HCT116 (cell line): Measurements from ENCODE around the gene GPR12. TPM values are rescaled to one million over a fixed set of nuclear protein-coding genes. Genes with fewer than 3 reads are reported as not detected.

Source experiments
- ATAC-seq: fragments of 200-7000 bp; cut with Tn5 transposase; 2 replicates; pipeline ENCODE4 v1.9.1; 2020; ENCODE audit warnings: mild to moderate bottlenecking, moderate library complexity
- BruUV-seq: library from RNA; stranded (reverse); fragments of 400-500 nt; replicated peaks from 2 replicates; lab custom pipeline; 2021; lab: Mats Ljungman, UMichigan
- CTCF ChIA-PET: fragments of 300-600 bp; sonication (Branson Sonifier 250); formaldehyde crosslinking; loops from one replicate; lab custom pipeline; 2021; ENCODE audit warnings: antibody characterized with exemption; lab: Charles Lee
- POLR2A ChIA-PET: fragments of 300-600, 350-600 bp; sonication (Branson Sonifier 250); formaldehyde crosslinking; loops from one replicate; lab custom pipeline; 2021; ENCODE audit warnings: antibody characterized with exemption; lab: Charles Lee
- RAD21 ChIA-PET, 2 experiments: fragments of 300-600 bp; sonication (Branson Sonifier 250); formaldehyde crosslinking; loops; one replicate each; lab custom pipeline; 2023; ENCODE audit warnings: low total read pairs in 2 of 2; ENCODE audit not compliant: uncharacterized antibody in 2 of 2, unreplicated experiment in 2 of 2, low non-redundant PET in 1 of 2; lab: Charles Lee
- DNase-seq: peaks from one replicate; pipeline ENCODE4 v3.0.0-alpha.2; 2010; ENCODE audit warnings: low read depth, low spot score
- H2AFZ ChIP-seq: fragments of 200-600 bp; shearing (Covaris generic), sonication (generic); 2 replicates; pipeline ENCODE4 v1.6.1; 2017; ENCODE audit warnings: low read depth, mixed run types, mixed read lengths, antibody characterized with exemption, low read length; ENCODE audit not compliant: poor library complexity, severe bottlenecking
- H3K27ac ChIP-seq: 2 replicates; pipeline ENCODE4 v1.5.1; 2012; ENCODE audit warnings: low read depth, low read length
- H3K27me3 ChIP-seq: fragments of 200-600 bp; sonication (generic); 2 replicates; pipeline ENCODE4 v1.6.1; 2016; ENCODE audit warnings: mixed run types, low read length, mixed read lengths; ENCODE audit not compliant: insufficient read depth
- H3K36me3 ChIP-seq, 2 experiments: fragments of 200-500 bp in 1 of 2; fragments of 200-600 bp in 1 of 2; sonication (Bioruptor generic) in 1 of 2; sonication (generic) in 1 of 2; 2 replicates each; pipeline versions ENCODE4 v1.5.1 to v1.6.1; 2014 to 2016; ENCODE audit warnings: low read length in 2 of 2, inconsistent platforms in 1 of 2, mixed read lengths in 1 of 2, mixed run types in 1 of 2; ENCODE audit not compliant: insufficient read depth in 2 of 2, control insufficient read depth in 1 of 2
- H3K4me1 ChIP-seq, 2 experiments: fragments of 200-600 bp in 1 of 2; sonication (generic) in 1 of 2; 2 replicates each; pipeline versions ENCODE4 v1.5.1 to v1.6.1; 2012 to 2017; ENCODE audit warnings: low read length in 2 of 2, inconsistent platforms in 1 of 2, mild to moderate bottlenecking in 1 of 2, mixed read lengths in 1 of 2, mixed run types in 1 of 2, moderate library complexity in 1 of 2; ENCODE audit not compliant: insufficient read depth in 2 of 2, control insufficient read depth in 1 of 2
- H3K4me2 ChIP-seq: fragments of 200-600 bp; sonication (generic); 2 replicates; pipeline ENCODE4 v1.6.1; 2017; ENCODE audit warnings: mixed run types, low read length, mixed read lengths
- H3K4me3 ChIP-seq, 2 experiments: fragments of 200-600 bp in 1 of 2; sonication (generic) in 1 of 2; replicated peaks in 1 of 2; 2 replicates each; pipeline ENCODE4 v1.5.1; 2011 to 2016; ENCODE audit warnings: low read length in 2 of 2, control low read depth in 1 of 2, low read depth in 1 of 2, mild to moderate bottlenecking in 1 of 2, mixed read lengths in 1 of 2, mixed run types in 1 of 2
- H3K79me2 ChIP-seq: fragments of 200-600 bp; sonication (generic); 2 replicates; pipeline ENCODE4 v1.6.1; 2017; ENCODE audit warnings: mild to moderate bottlenecking, mixed run types, low read length, moderate library complexity, mixed read lengths; ENCODE audit not compliant: insufficient read depth
- H3K9ac ChIP-seq: fragments of 200-600 bp; sonication (generic); 2 replicates; pipeline ENCODE4 v1.6.1; 2016; ENCODE audit warnings: low read length, mixed read lengths
- H3K9me2 ChIP-seq: fragments of 200-600 bp; sonication (generic), shearing (Covaris generic); 2 replicates; pipeline ENCODE4 v1.6.1; 2017; ENCODE audit warnings: mixed run types, mild to moderate bottlenecking, moderate library complexity; ENCODE audit not compliant: insufficient read depth
- H3K9me3 ChIP-seq, 2 experiments: fragments of 200-500 bp in 1 of 2; fragments of 200-600 bp in 1 of 2; sonication (Bioruptor generic) in 1 of 2; sonication (generic) in 1 of 2; 2 replicates each; pipeline ENCODE4 v1.6.1; 2014 to 2017; ENCODE audit warnings: low read length in 2 of 2, mixed read lengths in 2 of 2, inconsistent platforms in 1 of 2, low read depth in 1 of 2, mild to moderate bottlenecking in 1 of 2, mixed run types in 1 of 2, moderate library complexity in 1 of 2; ENCODE audit not compliant: control insufficient read depth in 1 of 2, insufficient read depth in 1 of 2
- H4K20me1 ChIP-seq: fragments of 200-600 bp; sonication (generic), shearing (Covaris generic); 2 replicates; pipeline ENCODE4 v1.6.1; 2017; ENCODE audit warnings: mixed run types, mild to moderate bottlenecking, moderate library complexity; ENCODE audit not compliant: insufficient read depth
- CBX3 ChIP-seq: IDR thresholded peaks from 2 replicates; pipeline ENCODE4 v1.6.1; 2012; ENCODE audit warnings: low read depth
- CEBPB ChIP-seq: IDR thresholded peaks from 2 replicates; pipeline ENCODE4 v1.6.1; 2012; ENCODE audit warnings: low read depth
- EGR1 ChIP-seq: IDR thresholded peaks from 2 replicates; pipeline ENCODE4 v1.6.1; 2012; ENCODE audit warnings: low read depth
- FOSL1 ChIP-seq: IDR thresholded peaks from 2 replicates; pipeline ENCODE4 v1.6.1; 2012; ENCODE audit warnings: low read depth
- JUND ChIP-seq: IDR thresholded peaks from 2 replicates; pipeline ENCODE4 v1.6.1; 2012
- RAD21 ChIP-seq: IDR thresholded peaks from 2 replicates; pipeline ENCODE4 v1.6.1; 2012; ENCODE audit warnings: low read depth, mild to moderate bottlenecking
- SIN3A ChIP-seq: IDR thresholded peaks from 2 replicates; pipeline ENCODE4 v1.6.1; 2012; ENCODE audit warnings: low read depth
- intact Hi-C: fragments of 100-400 bp; cut with micrococcal nuclease; formaldehyde crosslinking; loops from 2 replicates; pipeline ENCODE4 v1.10.0; 2022
- total RNA-seq: library from RNA; stranded (reverse); gene quantifications from one replicate; pipeline ENCODE4 v1.2.1, GENCODE V29; 2021; ENCODE audit not compliant: unreplicated experiment
- TF ChIP-seq, protein P1 (sequence below), 3 experiments: fragments of 200-600 bp in 1 of 3; sonication (generic) in 1 of 3; IDR thresholded peaks in 2 of 3; conservative IDR thresholded peaks in 1 of 3; 2 replicates each; pipeline ENCODE4 v1.5.1; 2012 to 2017; ENCODE audit warnings: low read depth in 2 of 3, low read length in 2 of 3, antibody characterized with exemption in 1 of 3, borderline replicate concordance in 1 of 3, control low read depth in 1 of 3, mild to moderate bottlenecking in 1 of 3, mixed read lengths in 1 of 3, mixed run types in 1 of 3, moderate library complexity in 1 of 3; ENCODE audit not compliant: insufficient read depth in 1 of 3
- TF ChIP-seq, protein P2 (sequence below): IDR thresholded peaks from 2 replicates; pipeline ENCODE4 v1.6.1; 2012; ENCODE audit warnings: low read depth
- TF ChIP-seq, protein P3 (sequence below): IDR thresholded peaks from 2 replicates; pipeline ENCODE4 v1.6.1; 2012
- TF ChIP-seq, protein P4 (sequence below): IDR thresholded peaks from 2 replicates; pipeline ENCODE4 v1.6.1; 2011; ENCODE audit warnings: mild to moderate bottlenecking, low read length, moderate library complexity; ENCODE audit not compliant: insufficient replicate concordance; ENCODE audit errors: extremely low read depth
- TF ChIP-seq, protein P5 (sequence below): IDR thresholded peaks from 2 replicates; pipeline ENCODE4 v1.6.1; 2012

GPR12 gene
- total RNA-seq, 1 experiment from 2014 or later, result not detected

DNA sequence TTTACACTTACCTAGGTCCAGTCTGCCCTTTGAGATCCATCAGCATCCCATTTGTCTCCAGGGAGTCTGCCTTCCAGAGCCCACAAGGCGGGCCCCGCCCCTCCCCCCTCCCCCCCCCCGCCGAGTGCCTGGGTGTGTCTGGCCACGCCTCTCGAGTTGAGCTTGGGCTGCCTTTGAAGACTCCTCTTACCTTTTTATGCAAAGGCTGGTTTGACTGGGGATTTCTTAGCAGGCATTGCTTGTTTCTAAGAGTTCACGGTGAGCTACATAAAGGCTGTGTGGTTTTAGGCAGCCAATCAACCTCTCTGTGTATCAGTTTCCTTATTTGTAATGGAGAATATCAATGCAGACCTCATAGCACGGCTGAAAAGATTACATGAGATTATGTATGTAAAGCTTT, 11.3 kb downstream of the GPR12 start:
- DNase-seq (no peak), ATAC-seq (no peak)
- no TSS peak for BruUV-seq
- Histone ChIP-seq H3K79me2 (no peaks in the 10 kb centered on the region), H3K27ac (no peak overlapping the region), H3K9me2 (no peaks in the 10 kb centered on the region), H3K4me2 (no peak overlapping the region), H3K4me3 (no peak overlapping the region), H3K9me3 (no peaks in the 10 kb centered on the region), H3K4me1 (no peaks in the 10 kb centered on the region), H3K36me3 (no peaks in the 10 kb centered on the region), H2AFZ (no peak overlapping the region), H3K27me3 (peaks cover 67% of the 10 kb centered on the region)
- ChIA-PET POLR2A (no interaction called here), RAD21 (no interaction called here), CTCF (interaction anchor here (0.6 kb wide), 1 partner anchor 141 kb away, joined by 4 read pairs; no protein-coding TSS in a partner anchor)
- TF ChIP-seq, protein P1, sequence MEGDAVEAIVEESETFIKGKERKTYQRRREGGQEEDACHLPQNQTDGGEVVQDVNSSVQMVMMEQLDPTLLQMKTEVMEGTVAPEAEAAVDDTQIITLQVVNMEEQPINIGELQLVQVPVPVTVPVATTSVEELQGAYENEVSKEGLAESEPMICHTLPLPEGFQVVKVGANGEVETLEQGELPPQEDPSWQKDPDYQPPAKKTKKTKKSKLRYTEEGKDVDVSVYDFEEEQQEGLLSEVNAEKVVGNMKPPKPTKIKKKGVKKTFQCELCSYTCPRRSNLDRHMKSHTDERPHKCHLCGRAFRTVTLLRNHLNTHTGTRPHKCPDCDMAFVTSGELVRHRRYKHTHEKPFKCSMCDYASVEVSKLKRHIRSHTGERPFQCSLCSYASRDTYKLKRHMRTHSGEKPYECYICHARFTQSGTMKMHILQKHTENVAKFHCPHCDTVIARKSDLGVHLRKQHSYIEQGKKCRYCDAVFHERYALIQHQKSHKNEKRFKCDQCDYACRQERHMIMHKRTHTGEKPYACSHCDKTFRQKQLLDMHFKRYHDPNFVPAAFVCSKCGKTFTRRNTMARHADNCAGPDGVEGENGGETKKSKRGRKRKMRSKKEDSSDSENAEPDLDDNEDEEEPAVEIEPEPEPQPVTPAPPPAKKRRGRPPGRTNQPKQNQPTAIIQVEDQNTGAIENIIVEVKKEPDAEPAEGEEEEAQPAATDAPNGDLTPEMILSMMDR (IDR thresholded peaks at IDR 0.05 in 2 of 3, conservative IDR thresholded peaks at IDR 0.05 in 1 of 3; ENCODE audit: borderline replicate concordance in 1 of 3, insufficient read depth in 1 of 3, low read depth in 2 of 3, low read length in 2 of 3), result no peak
- TF ChIP-seq EGR1 (no peak), FOSL1 (no peak), JUND (no peak), SIN3A (no peak), CEBPB (no peak), CBX3 (no peak)
- TF ChIP-seq, all 23 proteins: peak for 0
- no peaks in the 10 kb centered on the region for H4K20me1 ChIP-seq
- no peak overlapping the region for H3K9ac ChIP-seq
- intact Hi-C loops, result no loop called here

DNA sequence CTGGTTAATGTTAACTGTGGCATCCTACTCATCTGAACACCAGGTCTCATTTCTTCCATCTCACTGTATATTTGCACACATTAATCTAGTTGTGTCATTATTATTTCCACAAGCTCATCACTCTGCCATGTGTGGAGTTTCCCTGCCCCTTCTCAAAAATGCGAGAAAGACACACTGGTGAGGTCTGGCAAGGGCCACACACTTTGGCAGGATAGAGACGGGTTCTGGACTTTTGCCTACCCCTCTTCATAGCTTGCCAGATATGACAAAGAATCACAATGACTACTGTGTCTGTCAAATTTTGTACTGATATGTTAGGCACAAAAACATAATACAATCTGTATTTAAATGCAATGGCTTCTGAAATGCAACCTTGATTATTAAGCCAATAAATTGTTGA, 12.9 kb downstream of the GPR12 start:
- Histone ChIP-seq H3K9me2 (no peaks in the 10 kb centered on the region), H3K79me2 (no peaks in the 10 kb centered on the region), H3K9me3 (no peaks in the 10 kb centered on the region), H2AFZ (no peak overlapping the region), H3K27me3 (peaks cover 76% of the 10 kb centered on the region), H3K9ac (no peak overlapping the region), H3K36me3 (no peaks in the 10 kb centered on the region), H3K27ac (no peak overlapping the region), H4K20me1 (no peaks in the 10 kb centered on the region), H3K4me1 (no peaks in the 10 kb centered on the region)
- RAD21 ChIA-PET, result no interaction called here
- CTCF ChIA-PET, result no interaction called here
- no TSS peak for BruUV-seq
- no peak for DNase-seq
- ATAC-seq, result no peak
- TF ChIP-seq, protein P2, sequence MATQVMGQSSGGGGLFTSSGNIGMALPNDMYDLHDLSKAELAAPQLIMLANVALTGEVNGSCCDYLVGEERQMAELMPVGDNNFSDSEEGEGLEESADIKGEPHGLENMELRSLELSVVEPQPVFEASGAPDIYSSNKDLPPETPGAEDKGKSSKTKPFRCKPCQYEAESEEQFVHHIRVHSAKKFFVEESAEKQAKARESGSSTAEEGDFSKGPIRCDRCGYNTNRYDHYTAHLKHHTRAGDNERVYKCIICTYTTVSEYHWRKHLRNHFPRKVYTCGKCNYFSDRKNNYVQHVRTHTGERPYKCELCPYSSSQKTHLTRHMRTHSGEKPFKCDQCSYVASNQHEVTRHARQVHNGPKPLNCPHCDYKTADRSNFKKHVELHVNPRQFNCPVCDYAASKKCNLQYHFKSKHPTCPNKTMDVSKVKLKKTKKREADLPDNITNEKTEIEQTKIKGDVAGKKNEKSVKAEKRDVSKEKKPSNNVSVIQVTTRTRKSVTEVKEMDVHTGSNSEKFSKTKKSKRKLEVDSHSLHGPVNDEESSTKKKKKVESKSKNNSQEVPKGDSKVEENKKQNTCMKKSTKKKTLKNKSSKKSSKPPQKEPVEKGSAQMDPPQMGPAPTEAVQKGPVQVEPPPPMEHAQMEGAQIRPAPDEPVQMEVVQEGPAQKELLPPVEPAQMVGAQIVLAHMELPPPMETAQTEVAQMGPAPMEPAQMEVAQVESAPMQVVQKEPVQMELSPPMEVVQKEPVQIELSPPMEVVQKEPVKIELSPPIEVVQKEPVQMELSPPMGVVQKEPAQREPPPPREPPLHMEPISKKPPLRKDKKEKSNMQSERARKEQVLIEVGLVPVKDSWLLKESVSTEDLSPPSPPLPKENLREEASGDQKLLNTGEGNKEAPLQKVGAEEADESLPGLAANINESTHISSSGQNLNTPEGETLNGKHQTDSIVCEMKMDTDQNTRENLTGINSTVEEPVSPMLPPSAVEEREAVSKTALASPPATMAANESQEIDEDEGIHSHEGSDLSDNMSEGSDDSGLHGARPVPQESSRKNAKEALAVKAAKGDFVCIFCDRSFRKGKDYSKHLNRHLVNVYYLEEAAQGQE, result no peak
- TF ChIP-seq, protein P3, sequence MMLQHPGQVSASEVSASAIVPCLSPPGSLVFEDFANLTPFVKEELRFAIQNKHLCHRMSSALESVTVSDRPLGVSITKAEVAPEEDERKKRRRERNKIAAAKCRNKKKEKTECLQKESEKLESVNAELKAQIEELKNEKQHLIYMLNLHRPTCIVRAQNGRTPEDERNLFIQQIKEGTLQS, result no peak
- no peak for TF ChIP-seq FOSL1
- TF ChIP-seq, protein P4, sequence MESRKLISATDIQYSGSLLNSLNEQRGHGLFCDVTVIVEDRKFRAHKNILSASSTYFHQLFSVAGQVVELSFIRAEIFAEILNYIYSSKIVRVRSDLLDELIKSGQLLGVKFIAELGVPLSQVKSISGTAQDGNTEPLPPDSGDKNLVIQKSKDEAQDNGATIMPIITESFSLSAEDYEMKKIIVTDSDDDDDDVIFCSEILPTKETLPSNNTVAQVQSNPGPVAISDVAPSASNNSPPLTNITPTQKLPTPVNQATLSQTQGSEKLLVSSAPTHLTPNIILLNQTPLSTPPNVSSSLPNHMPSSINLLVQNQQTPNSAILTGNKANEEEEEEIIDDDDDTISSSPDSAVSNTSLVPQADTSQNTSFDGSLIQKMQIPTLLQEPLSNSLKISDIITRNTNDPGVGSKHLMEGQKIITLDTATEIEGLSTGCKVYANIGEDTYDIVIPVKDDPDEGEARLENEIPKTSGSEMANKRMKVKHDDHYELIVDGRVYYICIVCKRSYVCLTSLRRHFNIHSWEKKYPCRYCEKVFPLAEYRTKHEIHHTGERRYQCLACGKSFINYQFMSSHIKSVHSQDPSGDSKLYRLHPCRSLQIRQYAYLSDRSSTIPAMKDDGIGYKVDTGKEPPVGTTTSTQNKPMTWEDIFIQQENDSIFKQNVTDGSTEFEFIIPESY, result no peak
- TF ChIP-seq RAD21, result no peak
- TF ChIP-seq, protein P5, sequence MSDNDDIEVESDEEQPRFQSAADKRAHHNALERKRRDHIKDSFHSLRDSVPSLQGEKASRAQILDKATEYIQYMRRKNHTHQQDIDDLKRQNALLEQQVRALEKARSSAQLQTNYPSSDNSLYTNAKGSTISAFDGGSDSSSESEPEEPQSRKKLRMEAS, result no peak
- TF ChIP-seq, all 23 proteins: peak for 0
- Histone ChIP-seq H3K4me2 (no peak overlapping the region), H3K4me3 (no peak overlapping the region)
- intact Hi-C loops, result no loop called here
- POLR2A ChIA-PET, result no interaction called here
